ENCODE results near the gene SLX4IP.
A peak's percentile ranks its signal among the peaks of the same experiment; 100 is the strongest.

The SLX4IP gene

DNA sequence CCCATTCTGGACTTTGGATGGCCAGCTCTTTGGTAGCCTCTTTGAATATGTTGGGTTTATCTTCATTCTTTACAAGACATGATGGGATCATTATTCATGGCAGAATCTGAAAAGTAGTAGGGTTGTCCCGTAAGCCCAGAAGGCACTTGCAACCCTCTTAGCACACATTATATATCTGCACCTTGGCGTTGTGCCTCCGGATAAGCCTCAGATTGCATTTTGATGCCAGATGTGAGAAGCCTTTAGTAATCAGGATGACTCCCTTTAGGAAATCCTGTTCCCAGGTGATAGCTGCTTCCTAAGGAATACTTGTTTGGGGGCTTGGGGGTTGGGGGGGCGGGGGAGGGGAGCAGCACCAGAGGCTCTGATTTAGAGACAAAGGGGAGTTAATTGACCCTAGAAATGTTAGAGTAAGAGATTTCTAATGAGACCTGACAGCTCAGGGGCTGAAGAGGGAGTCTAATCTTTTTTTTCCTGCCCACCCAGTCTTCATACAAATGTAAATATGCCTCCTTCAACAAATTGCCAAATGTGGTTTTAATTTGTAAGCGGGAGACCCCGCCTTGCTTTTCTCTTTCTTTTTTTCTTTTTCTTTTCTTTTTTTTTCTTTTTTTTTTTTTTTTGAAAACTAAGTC is 183.6 kb downstream of the SLX4IP start:
- TF ChIP-seq, protein P1, sequence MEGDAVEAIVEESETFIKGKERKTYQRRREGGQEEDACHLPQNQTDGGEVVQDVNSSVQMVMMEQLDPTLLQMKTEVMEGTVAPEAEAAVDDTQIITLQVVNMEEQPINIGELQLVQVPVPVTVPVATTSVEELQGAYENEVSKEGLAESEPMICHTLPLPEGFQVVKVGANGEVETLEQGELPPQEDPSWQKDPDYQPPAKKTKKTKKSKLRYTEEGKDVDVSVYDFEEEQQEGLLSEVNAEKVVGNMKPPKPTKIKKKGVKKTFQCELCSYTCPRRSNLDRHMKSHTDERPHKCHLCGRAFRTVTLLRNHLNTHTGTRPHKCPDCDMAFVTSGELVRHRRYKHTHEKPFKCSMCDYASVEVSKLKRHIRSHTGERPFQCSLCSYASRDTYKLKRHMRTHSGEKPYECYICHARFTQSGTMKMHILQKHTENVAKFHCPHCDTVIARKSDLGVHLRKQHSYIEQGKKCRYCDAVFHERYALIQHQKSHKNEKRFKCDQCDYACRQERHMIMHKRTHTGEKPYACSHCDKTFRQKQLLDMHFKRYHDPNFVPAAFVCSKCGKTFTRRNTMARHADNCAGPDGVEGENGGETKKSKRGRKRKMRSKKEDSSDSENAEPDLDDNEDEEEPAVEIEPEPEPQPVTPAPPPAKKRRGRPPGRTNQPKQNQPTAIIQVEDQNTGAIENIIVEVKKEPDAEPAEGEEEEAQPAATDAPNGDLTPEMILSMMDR (IDR thresholded peaks at IDR 0.05; ENCODE audit: low read depth, low read length): no peak
- H3K4me3 ChIP-seq (replicated peaks in 1 of 2; ENCODE audit: low read depth in 2 of 2, low read length in 2 of 2): no peak overlapping the region
- peak in 1 of 2 donors; percentile 44 for DNase-seq (ENCODE audit: low read depth in 2 of 2)

DNA sequence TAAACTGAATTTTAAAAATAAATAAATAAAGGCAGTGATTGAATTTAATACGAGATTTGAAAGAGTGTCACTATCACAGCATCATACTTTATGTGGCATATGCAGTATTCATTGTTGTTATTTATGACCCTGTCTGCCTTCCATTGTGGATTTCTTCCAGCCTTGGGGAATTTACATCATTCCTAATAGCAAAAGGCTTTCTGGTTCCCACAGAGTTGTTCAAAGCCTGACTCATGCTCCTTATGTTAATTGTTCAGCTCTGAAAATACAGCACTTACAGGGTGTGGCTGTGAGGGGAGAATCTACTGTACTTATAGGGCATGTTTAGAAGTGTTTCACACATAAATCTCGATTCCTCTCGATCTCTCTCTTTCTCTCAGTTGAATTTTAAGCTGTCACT is 184.3 kb downstream of the SLX4IP start:
- no peak overlapping the region for H3K4me3 ChIP-seq (replicated peaks in 1 of 2; ENCODE audit: low read depth in 2 of 2, low read length in 2 of 2)
- DNase-seq (ENCODE audit: low read depth in 2 of 2): peak; percentile 90 to 93
- TF ChIP-seq, protein P1 (IDR thresholded peaks at IDR 0.05; ENCODE audit: low read depth, low read length): no peak

DNA sequence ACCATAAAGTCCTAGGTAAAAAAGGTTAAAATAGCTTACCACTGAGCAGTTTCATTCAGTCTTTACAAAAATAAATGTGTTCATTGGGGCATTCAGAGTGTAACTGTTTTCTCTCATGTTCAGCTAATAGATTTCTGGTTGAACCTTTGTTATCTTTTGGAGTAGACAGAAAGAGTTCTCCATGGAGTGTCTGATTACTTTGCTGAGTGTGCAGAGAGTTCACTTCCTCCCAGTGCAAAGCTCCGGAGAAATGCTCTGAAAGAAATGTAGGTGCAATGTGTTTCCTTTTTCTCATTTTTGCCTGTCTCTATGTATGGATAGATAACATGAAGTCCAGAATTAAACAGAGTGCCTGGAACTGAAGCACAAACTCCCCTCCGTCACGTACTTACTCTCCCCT is 186.0 kb downstream of the SLX4IP start:
- TF ChIP-seq, protein P1 (IDR thresholded peaks at IDR 0.05; ENCODE audit: low read depth, low read length): no peak
- DNase-seq (ENCODE audit: low read depth in 2 of 2): no peak
- no peak overlapping the region for H3K4me3 ChIP-seq (replicated peaks in 1 of 2; ENCODE audit: low read depth in 2 of 2, low read length in 2 of 2)

DNA sequence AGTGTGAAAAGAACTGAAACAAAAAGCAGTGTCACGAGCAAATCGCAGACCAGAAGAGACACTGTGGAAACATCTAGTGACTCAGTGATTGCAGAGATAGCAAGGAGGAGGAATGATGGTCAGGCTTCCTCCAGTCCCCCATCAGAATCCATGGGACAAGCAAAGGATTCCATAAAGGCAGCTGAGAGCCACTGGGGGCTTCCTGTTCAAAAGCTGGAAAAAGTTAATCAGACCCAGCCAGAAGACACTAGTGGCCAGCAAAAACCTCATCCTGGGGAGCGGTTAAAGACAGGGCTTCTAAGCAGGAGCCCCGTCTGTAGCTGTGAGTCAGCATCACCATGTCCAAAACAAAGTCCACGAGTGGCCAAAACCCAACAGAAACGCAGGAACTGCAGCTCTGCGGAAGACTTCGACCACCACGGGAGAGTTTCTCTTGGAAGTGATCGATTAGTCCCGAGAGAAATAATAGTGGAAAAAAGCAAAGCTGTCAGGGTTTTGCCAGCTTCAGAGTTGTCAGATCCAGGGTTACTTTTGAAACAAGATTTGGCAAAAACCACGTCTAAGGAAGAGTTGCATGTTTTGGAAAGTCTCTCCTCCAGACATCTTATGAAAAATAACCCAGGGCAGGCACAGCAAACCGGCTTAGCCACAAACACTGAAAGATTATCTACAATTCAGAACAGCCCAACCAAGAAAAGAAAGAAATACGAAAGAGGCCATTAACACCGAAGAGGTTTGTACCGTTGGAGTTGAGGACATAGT is 187.7 kb downstream of the SLX4IP start:
- H3K4me3 ChIP-seq (replicated peaks in 1 of 2; ENCODE audit: low read depth in 2 of 2, low read length in 2 of 2): peak overlapping the region; percentile 6 to 30
- peak; percentile 76 to 77 for DNase-seq (ENCODE audit: low read depth in 2 of 2)
- TF ChIP-seq, protein P1 (IDR thresholded peaks at IDR 0.05; ENCODE audit: low read depth, low read length): no peak

DNA sequence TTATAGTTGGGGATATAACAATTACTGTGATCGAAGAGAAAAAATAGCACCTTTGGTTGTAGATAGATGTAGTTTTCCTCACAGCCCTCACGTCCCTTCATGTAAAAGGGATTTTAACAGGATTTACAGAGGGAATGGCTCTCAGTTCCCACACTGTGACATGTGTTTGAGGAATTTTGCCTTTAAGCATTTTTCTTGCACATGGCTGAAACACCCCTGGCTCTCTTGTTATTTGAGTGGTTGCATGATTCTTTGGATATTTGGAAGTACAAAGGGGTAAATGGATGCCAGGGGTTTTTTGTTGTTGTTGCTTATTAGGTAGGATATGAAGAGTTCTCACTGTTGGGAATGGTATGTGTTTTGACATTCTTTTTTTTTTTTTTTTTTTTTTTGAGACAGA is 190.5 kb downstream of the SLX4IP start:
- TF ChIP-seq, protein P1 (IDR thresholded peaks at IDR 0.05; ENCODE audit: low read depth, low read length): no peak
- no peak for DNase-seq (ENCODE audit: low read depth in 2 of 2)
- H3K4me3 ChIP-seq (replicated peaks in 1 of 2; ENCODE audit: low read depth in 2 of 2, low read length in 2 of 2): no peak overlapping the region

DNA sequence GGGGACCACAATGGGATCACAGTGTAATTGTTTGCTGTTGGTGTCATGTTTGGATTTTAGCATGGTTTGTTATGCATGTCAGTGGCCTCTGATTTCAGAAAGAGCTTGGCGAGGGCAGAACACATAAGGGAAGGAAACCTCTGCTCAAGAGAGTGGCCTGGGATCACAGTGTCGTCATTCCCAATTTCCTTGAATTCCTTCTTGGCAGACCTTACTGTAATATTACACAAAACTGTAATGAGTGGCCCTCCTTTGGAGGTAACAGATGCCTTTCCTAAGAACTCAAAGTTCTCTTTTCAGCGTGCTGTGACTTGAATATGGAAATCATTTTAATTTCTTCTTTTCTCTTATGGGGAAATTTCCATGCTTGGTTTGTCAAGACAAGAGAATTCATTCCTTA is 191.8 kb downstream of the SLX4IP start:
- no peak overlapping the region for H3K4me3 ChIP-seq (replicated peaks in 1 of 2; ENCODE audit: low read depth in 2 of 2, low read length in 2 of 2)
- DNase-seq (ENCODE audit: low read depth in 2 of 2): peak; percentile 37 to 82
- TF ChIP-seq, protein P1 (IDR thresholded peaks at IDR 0.05; ENCODE audit: low read depth, low read length): no peak

Data from cardiac fibroblast (primary cell).